Astrocyte (in vitro differentiated cells and primary cell): ENCODE data around the gene AK9. TPM values are rescaled to one million over a fixed set of nuclear protein-coding genes. Genes with fewer than 3 reads are reported as not detected.

Source experiments
- DNase-seq: peaks from one replicate; pipeline ENCODE4 v3.0.0-alpha.2; 2010; ENCODE audit warnings: low read depth
- FAIRE-seq: peaks from 2 replicates; lab custom pipeline; 2011; peaks lifted over from hg19 to GRCh38; lab: Jason Lieb, UNC
- H2AFZ ChIP-seq: 2 replicates; pipeline ENCODE4 v1.6.0; 2012; ENCODE audit warnings: low read depth, low read length, inconsistent platforms
- H3K27ac ChIP-seq: 2 replicates; pipeline ENCODE4 v1.5.1; 2011; ENCODE audit warnings: low read depth, low read length, inconsistent platforms
- H3K27me3 ChIP-seq: 2 replicates; pipeline ENCODE4 v1.6.0; 2011; ENCODE audit warnings: low read length, inconsistent platforms; ENCODE audit not compliant: insufficient read depth
- H3K36me3 ChIP-seq: 2 replicates; pipeline ENCODE4 v1.5.1; 2011; ENCODE audit warnings: low read length, inconsistent platforms; ENCODE audit not compliant: insufficient read depth
- H3K4me1 ChIP-seq: 2 replicates; pipeline ENCODE4 v1.5.1; 2011; ENCODE audit warnings: low read length, inconsistent platforms; ENCODE audit not compliant: insufficient read depth
- H3K4me2 ChIP-seq: 2 replicates; pipeline ENCODE4 v1.6.0; 2012; ENCODE audit warnings: low read length, inconsistent platforms
- H3K4me3 ChIP-seq: 2 replicates; pipeline ENCODE4 v1.5.1; 2011; ENCODE audit warnings: low read depth, mild to moderate bottlenecking, low read length, inconsistent platforms; ENCODE audit not compliant: insufficient read depth
- H3K79me2 ChIP-seq: 2 replicates; pipeline ENCODE4 v1.6.0; 2012; ENCODE audit warnings: mild to moderate bottlenecking, low read length, inconsistent platforms; ENCODE audit not compliant: insufficient read depth
- H3K9ac ChIP-seq: 2 replicates; pipeline ENCODE4 v1.6.0; 2012; ENCODE audit warnings: mild to moderate bottlenecking, low read length, inconsistent platforms
- H3K9me3 ChIP-seq: 2 replicates; pipeline ENCODE4 v1.5.1; 2012; ENCODE audit warnings: low read depth, mild to moderate bottlenecking, low read length, inconsistent platforms; ENCODE audit not compliant: insufficient read depth
- H4K20me1 ChIP-seq: 2 replicates; pipeline ENCODE4 v1.6.0; 2012; ENCODE audit warnings: low read length, inconsistent platforms; ENCODE audit not compliant: insufficient read depth
- H3K27ac Mint-ChIP-seq: one replicate; pipeline ENCODE4 v1.8.0; 2021; ENCODE audit warnings: mild to moderate bottlenecking, mixed read lengths; ENCODE audit not compliant: unreplicated experiment
- H3K27me3 Mint-ChIP-seq: one replicate; pipeline ENCODE4 v1.8.0; 2021; ENCODE audit warnings: low read depth, mixed read lengths; ENCODE audit not compliant: unreplicated experiment
- H3K36me3 Mint-ChIP-seq: one replicate; pipeline ENCODE4 v1.8.0; 2021; ENCODE audit warnings: low read depth, mixed read lengths; ENCODE audit not compliant: unreplicated experiment
- H3K4me1 Mint-ChIP-seq: one replicate; pipeline ENCODE4 v1.8.0; 2021; ENCODE audit warnings: low read depth, mixed read lengths; ENCODE audit not compliant: unreplicated experiment
- H3K4me3 Mint-ChIP-seq: one replicate; pipeline ENCODE4 v1.8.0; 2021; ENCODE audit warnings: mild to moderate bottlenecking, moderate library complexity, mixed read lengths; ENCODE audit not compliant: unreplicated experiment
- H3K9me3 Mint-ChIP-seq: one replicate; pipeline ENCODE4 v1.8.0; 2021; ENCODE audit warnings: mild to moderate bottlenecking, mixed read lengths; ENCODE audit not compliant: unreplicated experiment
- CTCF ChIP-seq: IDR thresholded peaks from 2 replicates; pipeline ENCODE4 v1.5.1; 2011; ENCODE audit warnings: low read depth, mild to moderate bottlenecking, inconsistent platforms, low read length, moderate library complexity; ENCODE audit not compliant: insufficient read depth
- EZH2 ChIP-seq: IDR thresholded peaks from 2 replicates; pipeline ENCODE4 v1.6.1; 2012; ENCODE audit warnings: mild to moderate bottlenecking, low read length, inconsistent platforms; ENCODE audit not compliant: insufficient read depth
- total RNA-seq: library from RNA; stranded (reverse); gene quantifications from 2 replicates; pipeline ENCODE4 v1.2.1, GENCODE V29; 2021

Gene AK9
- total RNA-seq, 1 donor from 2014 or later, result 3.4 TPM

DNA sequence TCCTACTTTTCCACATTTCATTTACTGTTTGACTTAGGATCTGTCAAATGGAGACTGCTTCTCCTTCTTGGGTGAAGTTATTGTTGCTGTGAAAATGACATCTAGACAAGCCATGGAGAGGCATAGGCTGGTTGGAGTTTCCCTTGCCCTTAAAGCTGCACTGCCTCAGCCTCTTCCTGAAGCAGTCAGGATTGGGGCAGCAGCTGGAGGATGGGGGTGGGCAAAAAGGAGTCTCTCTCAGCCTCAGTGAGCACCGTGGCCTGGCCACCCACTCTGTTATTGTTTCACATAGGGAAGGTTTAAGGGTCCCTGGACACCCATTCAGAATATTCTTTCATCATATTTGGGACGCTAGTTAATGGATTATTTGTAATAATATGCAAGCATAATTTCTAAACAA lies 200.3 kb downstream of the AK9 start:
- H3K4me3 Mint-ChIP-seq, result no peak overlapping the region
- peaks cover 14% of the 10 kb centered on the region for H3K4me1 Mint-ChIP-seq
- no peaks in the 10 kb centered on the region for H3K9me3 Mint-ChIP-seq
- Histone ChIP-seq H3K27me3 (peaks cover 3% of the 10 kb centered on the region), H3K4me3 (no peak overlapping the region), H3K9me3 (no peaks in the 10 kb centered on the region), H3K36me3 (no peaks in the 10 kb centered on the region), H3K79me2 (no peaks in the 10 kb centered on the region), H3K4me1 (no peaks in the 10 kb centered on the region), H4K20me1 (no peaks in the 10 kb centered on the region), H3K4me2 (no peak overlapping the region), H2AFZ (no peak overlapping the region), H3K27ac (no peak overlapping the region), H3K9ac (no peak overlapping the region)
- DNase-seq (no peak), FAIRE-seq (no peak)
- H3K36me3 Mint-ChIP-seq, result no peaks in the 10 kb centered on the region
- H3K27ac Mint-ChIP-seq, result no peak overlapping the region
- TF ChIP-seq EZH2 (no peak), CTCF (no peak)
- H3K27me3 Mint-ChIP-seq, result no peaks in the 10 kb centered on the region

GRCh38 chr6:109488001-109488400 lies 203.0 kb downstream of the AK9 start:
- Histone ChIP-seq H3K4me1 (no peaks in the 10 kb centered on the region), H3K36me3 (no peaks in the 10 kb centered on the region), H3K9ac (no peak overlapping the region), H3K79me2 (no peaks in the 10 kb centered on the region), H2AFZ (no peak overlapping the region), H3K27ac (no peak overlapping the region), H3K4me3 (no peak overlapping the region), H3K27me3 (peaks cover 3% of the 10 kb centered on the region), H4K20me1 (no peaks in the 10 kb centered on the region), H3K9me3 (no peaks in the 10 kb centered on the region), H3K4me2 (no peak overlapping the region)
- H3K27ac Mint-ChIP-seq, result no peak overlapping the region
- no peaks in the 10 kb centered on the region for H3K27me3 Mint-ChIP-seq
- peaks cover 14% of the 10 kb centered on the region for H3K4me1 Mint-ChIP-seq
- no peak for FAIRE-seq
- H3K36me3 Mint-ChIP-seq, result no peaks in the 10 kb centered on the region
- H3K9me3 Mint-ChIP-seq, result no peaks in the 10 kb centered on the region
- no peak for TF ChIP-seq CTCF
- TF ChIP-seq EZH2, result no peak
- DNase-seq, result no peak
- H3K4me3 Mint-ChIP-seq, result no peak overlapping the region

DNA sequence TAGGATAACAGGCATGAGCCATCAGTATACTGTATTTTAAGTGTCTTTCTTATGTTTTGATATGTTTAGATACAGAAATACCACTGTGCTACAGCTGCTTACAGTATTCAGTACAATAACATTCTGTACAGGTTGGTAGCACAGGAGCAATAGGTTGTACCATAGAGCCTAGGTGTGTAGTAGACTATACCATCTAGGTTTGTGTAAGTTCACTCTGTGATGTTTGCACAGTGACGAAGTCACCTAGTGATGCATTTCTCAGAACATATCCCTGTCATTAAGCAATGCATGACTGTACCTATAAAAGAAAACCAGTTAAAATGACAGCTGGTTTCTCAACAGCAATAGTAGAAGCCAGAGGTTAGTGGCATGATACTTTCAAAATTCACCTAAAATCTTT lies 204.9 kb downstream of the AK9 start:
- no peak overlapping the region for H2AFZ ChIP-seq
- H3K4me1 ChIP-seq, result peaks cover 5% of the 10 kb centered on the region
- H3K27me3 ChIP-seq, result peaks cover 3% of the 10 kb centered on the region
- Mint-ChIP-seq H3K36me3 (peaks cover under 1% of the 10 kb centered on the region), H3K27me3 (no peaks in the 10 kb centered on the region), H3K27ac (no peak overlapping the region), H3K9me3 (no peaks in the 10 kb centered on the region), H3K4me1 (peaks cover 4% of the 10 kb centered on the region), H3K4me3 (no peak overlapping the region)
- TF ChIP-seq EZH2 (no peak), CTCF (no peak)
- H3K9ac ChIP-seq, result no peak overlapping the region
- no peak overlapping the region for H3K4me2 ChIP-seq
- H3K27ac ChIP-seq, result no peak overlapping the region
- H3K9me3 ChIP-seq, result no peaks in the 10 kb centered on the region
- FAIRE-seq (no peak), DNase-seq (no peak)
- no peaks in the 10 kb centered on the region for H4K20me1 ChIP-seq
- peaks cover 16% of the 10 kb centered on the region for H3K79me2 ChIP-seq
- H3K4me3 ChIP-seq, result no peak overlapping the region
- peaks cover 5% of the 10 kb centered on the region for H3K36me3 ChIP-seq
